ENCODE results near the gene PRMT6.
"Not testable (repeated sequence)": the region's sequence is repeated elsewhere in the genome, so short reads cannot be mapped to it uniquely, and the experiment has no call there.

The PRMT6 gene

GRCh38 chr1:107076841-107077240 lies 20.4 kb downstream of the PRMT6 start:
- Histone ChIP-seq H3K27me3 (ENCODE audit: insufficient read depth, poor library complexity, severe bottlenecking) (peaks cover 4% of the 10 kb centered on the region), H3K27ac (replicated peaks) (no peak overlapping the region), H3K4me3 (replicated peaks; ENCODE audit: insufficient read depth, low read length) (no peak overlapping the region)
- DNase-seq (ENCODE audit: low read depth in 1 of 2, low spot score in 1 of 2): peak in 1 of 2 experiments; percentile 51
- no peak for TF ChIP-seq GABPA (IDR thresholded peaks at IDR 0.05; ENCODE audit: low read depth)

DNA sequence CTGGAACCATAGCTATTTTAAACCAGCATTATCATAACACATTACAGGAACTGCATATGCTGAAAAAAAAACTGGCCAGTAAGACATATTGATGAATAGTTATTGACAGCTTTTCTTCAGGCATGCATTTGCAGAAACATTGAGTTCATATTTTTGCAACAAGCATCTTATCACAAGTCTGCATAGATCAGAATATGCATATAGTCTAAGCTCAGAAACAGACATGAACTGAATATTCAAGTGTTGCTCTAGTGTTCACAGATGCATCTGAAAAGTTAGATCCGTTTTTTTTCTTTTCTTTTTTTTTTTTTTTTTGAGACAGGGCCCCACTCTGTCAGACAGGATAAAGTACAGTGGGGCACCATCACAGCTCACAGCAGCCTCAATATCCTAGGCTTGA lies 22.8 kb downstream of the PRMT6 start:
- no peak overlapping the region for H3K27ac ChIP-seq (replicated peaks)
- H3K27me3 ChIP-seq (ENCODE audit: insufficient read depth, poor library complexity, severe bottlenecking): no peaks in the 10 kb centered on the region
- DNase-seq (ENCODE audit: low read depth in 1 of 2, low spot score in 1 of 2): no peak
- H3K4me3 ChIP-seq (replicated peaks; ENCODE audit: insufficient read depth, low read length): no peak overlapping the region
- TF ChIP-seq, protein P1, sequence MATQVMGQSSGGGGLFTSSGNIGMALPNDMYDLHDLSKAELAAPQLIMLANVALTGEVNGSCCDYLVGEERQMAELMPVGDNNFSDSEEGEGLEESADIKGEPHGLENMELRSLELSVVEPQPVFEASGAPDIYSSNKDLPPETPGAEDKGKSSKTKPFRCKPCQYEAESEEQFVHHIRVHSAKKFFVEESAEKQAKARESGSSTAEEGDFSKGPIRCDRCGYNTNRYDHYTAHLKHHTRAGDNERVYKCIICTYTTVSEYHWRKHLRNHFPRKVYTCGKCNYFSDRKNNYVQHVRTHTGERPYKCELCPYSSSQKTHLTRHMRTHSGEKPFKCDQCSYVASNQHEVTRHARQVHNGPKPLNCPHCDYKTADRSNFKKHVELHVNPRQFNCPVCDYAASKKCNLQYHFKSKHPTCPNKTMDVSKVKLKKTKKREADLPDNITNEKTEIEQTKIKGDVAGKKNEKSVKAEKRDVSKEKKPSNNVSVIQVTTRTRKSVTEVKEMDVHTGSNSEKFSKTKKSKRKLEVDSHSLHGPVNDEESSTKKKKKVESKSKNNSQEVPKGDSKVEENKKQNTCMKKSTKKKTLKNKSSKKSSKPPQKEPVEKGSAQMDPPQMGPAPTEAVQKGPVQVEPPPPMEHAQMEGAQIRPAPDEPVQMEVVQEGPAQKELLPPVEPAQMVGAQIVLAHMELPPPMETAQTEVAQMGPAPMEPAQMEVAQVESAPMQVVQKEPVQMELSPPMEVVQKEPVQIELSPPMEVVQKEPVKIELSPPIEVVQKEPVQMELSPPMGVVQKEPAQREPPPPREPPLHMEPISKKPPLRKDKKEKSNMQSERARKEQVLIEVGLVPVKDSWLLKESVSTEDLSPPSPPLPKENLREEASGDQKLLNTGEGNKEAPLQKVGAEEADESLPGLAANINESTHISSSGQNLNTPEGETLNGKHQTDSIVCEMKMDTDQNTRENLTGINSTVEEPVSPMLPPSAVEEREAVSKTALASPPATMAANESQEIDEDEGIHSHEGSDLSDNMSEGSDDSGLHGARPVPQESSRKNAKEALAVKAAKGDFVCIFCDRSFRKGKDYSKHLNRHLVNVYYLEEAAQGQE (IDR thresholded peaks at IDR 0.05; ENCODE audit: insufficient replicate concordance, low read depth): no peak

DNA sequence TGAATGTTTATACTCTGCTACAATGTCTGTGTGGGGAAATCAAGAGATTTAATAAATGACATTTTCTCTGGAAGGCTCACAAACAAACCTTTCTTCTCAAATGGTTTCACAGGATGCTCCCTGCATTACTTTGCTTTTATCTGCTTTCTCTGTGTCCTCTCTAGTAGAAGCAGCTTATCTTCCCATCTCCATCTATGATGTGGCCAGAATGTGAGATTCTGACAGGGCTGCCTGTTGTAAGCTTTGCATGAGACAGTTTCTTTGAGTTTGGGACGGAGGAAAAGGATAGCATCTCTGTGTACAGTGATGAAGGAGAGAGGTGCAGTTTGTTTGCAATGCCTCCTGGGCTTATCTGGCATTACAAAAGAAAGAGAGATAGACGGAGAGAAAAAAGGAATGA lies 24.6 kb downstream of the PRMT6 start:
- Histone ChIP-seq H3K27me3 (ENCODE audit: insufficient read depth, poor library complexity, severe bottlenecking) (no peaks in the 10 kb centered on the region), H3K4me3 (replicated peaks; ENCODE audit: insufficient read depth, low read length) (no peak overlapping the region), H3K27ac (replicated peaks) (no peak overlapping the region)
- no peak for TF ChIP-seq POLR2AphosphoS5 (IDR thresholded peaks at IDR 0.05; ENCODE audit: low read depth)
- no peak for TF ChIP-seq GABPA (IDR thresholded peaks at IDR 0.05; ENCODE audit: low read depth)
- TF ChIP-seq, protein P2, sequence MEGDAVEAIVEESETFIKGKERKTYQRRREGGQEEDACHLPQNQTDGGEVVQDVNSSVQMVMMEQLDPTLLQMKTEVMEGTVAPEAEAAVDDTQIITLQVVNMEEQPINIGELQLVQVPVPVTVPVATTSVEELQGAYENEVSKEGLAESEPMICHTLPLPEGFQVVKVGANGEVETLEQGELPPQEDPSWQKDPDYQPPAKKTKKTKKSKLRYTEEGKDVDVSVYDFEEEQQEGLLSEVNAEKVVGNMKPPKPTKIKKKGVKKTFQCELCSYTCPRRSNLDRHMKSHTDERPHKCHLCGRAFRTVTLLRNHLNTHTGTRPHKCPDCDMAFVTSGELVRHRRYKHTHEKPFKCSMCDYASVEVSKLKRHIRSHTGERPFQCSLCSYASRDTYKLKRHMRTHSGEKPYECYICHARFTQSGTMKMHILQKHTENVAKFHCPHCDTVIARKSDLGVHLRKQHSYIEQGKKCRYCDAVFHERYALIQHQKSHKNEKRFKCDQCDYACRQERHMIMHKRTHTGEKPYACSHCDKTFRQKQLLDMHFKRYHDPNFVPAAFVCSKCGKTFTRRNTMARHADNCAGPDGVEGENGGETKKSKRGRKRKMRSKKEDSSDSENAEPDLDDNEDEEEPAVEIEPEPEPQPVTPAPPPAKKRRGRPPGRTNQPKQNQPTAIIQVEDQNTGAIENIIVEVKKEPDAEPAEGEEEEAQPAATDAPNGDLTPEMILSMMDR (IDR thresholded peaks at IDR 0.05; ENCODE audit: insufficient read depth, low read length): no peak
- no peak for TF ChIP-seq SPI1 (IDR thresholded peaks at IDR 0.05; ENCODE audit: borderline replicate concordance, low read depth)
- TF ChIP-seq, protein P1 (IDR thresholded peaks at IDR 0.05; ENCODE audit: insufficient replicate concordance, low read depth): no peak
- DNase-seq (ENCODE audit: low read depth in 1 of 2, low spot score in 1 of 2): no peak

- H3K4me3 ChIP-seq (replicated peaks; ENCODE audit: insufficient read depth, low read length): no peak overlapping the region
- DNase-seq (ENCODE audit: low read depth in 1 of 2, low spot score in 1 of 2): no peak
- no peak overlapping the region for H3K27ac ChIP-seq (replicated peaks)
- TF ChIP-seq GABPA (IDR thresholded peaks at IDR 0.05; ENCODE audit: low read depth) (no peak), POLR2AphosphoS5 (IDR thresholded peaks at IDR 0.05; ENCODE audit: low read depth) (no peak), SPI1 (IDR thresholded peaks at IDR 0.05; ENCODE audit: borderline replicate concordance, low read depth) (no peak)
- TF ChIP-seq, protein P2 (IDR thresholded peaks at IDR 0.05; ENCODE audit: insufficient read depth, low read length): no peak
- TF ChIP-seq, protein P1 (IDR thresholded peaks at IDR 0.05; ENCODE audit: insufficient replicate concordance, low read depth): no peak
- no peaks in the 10 kb centered on the region for H3K27me3 ChIP-seq (ENCODE audit: insufficient read depth, poor library complexity, severe bottlenecking)
These were observed 34.9 kb downstream of the PRMT6 start for GRCh38 chr1:107091418-107091817.

DNA sequence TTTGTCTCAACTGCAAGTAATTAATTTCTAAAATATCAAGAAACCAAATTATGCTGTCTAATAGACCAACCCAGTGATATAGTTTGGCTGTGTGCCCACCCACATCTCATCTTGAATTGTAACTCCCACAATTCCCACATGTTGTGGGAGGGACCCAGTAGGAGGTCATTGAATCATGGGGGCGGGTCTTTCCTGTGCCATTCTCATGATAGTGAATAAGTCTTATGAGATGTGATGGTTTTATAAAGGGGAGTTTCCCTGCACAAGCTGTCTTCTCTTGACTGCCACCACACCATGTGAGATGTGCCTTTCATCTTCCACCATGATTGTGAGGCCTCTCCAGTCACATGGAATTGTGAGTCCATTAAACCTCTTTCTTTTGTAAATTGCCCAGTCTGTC lies 36.9 kb downstream of the PRMT6 start:
- H3K27ac ChIP-seq (replicated peaks); H3K4me3 ChIP-seq (replicated peaks; ENCODE audit: insufficient read depth, low read length); DNase-seq (ENCODE audit: low read depth in 1 of 2, low spot score in 1 of 2); H3K27me3 ChIP-seq (ENCODE audit: insufficient read depth, poor library complexity, severe bottlenecking): not testable (repeated sequence)

Measured in HL-60 (cell line).